LNCAP (cell line): ENCODE measurements around the gene PPP2R5E.

Experiments
- TF ChIP-seq, protein P1 (sequence below): fragments of 450-650 bp; IDR thresholded peaks from 2 replicates; pipeline ENCODE4 v1.5.1; 2017; ENCODE audit warnings: mild to moderate bottlenecking

Gene PPP2R5E

DNA sequence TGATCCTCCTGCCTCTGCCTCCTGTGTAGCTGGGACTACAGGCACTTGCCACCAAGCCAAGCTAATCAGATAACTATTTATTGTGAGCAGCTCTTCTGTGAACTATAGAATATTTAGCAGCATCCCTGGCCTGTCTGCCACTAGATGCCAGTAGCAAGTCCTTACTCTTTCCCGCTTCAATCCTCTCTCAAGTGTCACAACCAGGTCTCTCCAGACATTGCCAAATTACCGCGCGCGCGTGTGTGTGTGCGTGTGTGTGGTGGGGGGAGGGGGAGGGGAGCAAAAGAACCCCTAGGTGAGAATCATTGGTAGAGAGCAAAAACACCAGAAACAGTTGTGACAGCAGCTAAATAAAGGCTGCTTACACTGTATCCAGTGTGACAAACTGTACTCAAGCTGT is 49.9 kb downstream of the PPP2R5E start:
- TF ChIP-seq, protein P1, sequence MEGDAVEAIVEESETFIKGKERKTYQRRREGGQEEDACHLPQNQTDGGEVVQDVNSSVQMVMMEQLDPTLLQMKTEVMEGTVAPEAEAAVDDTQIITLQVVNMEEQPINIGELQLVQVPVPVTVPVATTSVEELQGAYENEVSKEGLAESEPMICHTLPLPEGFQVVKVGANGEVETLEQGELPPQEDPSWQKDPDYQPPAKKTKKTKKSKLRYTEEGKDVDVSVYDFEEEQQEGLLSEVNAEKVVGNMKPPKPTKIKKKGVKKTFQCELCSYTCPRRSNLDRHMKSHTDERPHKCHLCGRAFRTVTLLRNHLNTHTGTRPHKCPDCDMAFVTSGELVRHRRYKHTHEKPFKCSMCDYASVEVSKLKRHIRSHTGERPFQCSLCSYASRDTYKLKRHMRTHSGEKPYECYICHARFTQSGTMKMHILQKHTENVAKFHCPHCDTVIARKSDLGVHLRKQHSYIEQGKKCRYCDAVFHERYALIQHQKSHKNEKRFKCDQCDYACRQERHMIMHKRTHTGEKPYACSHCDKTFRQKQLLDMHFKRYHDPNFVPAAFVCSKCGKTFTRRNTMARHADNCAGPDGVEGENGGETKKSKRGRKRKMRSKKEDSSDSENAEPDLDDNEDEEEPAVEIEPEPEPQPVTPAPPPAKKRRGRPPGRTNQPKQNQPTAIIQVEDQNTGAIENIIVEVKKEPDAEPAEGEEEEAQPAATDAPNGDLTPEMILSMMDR = no peak; the same call in 1 of the 2 replicates

- TF ChIP-seq, protein P1 = no peak
Measured at GRCh38 chr14:63492391-63492790, 50.8 kb downstream of the PPP2R5E start.

DNA sequence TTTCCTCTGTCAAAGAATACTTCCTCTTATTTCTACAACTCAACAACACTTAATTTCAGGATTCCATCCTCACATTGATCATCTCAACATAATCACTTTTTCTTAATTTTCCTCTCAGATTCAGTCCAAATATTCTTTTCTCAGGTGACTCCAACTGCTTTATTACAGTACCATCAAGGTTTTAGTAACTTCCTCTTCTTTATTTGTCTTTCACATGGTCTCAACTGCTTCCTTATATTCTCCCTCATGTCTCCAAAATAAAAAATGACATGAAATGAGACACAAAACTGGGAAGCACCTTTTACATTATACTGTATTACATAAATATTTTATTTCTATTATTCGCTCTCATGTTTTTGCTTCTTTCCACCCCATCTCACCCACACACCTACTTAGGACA is 55.5 kb downstream of the PPP2R5E start:
- TF ChIP-seq, protein P1 = no peak

DNA sequence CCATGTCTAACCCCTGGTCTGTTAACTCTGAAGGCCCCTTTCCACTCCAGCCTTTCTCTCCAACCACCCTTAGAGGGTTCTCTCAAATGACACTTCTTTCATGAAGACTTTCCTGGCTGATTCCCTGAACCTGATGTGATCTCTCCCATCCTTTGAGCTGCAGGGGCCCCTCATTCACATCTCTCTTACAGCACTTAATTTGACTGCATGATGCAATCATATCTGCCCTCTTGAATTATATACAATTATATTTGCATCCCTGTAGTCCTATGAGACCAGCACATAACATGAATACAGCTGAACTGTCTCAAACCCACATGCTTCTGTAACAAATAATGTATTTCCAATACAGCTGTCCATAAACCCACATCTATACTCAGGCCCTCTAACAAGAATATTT is 56.4 kb downstream of the PPP2R5E start:
- TF ChIP-seq, protein P1 = no peak

GRCh38 chr14:63483315-63483714 is 59.9 kb downstream of the PPP2R5E start:
- TF ChIP-seq, protein P1 = no peak

DNA sequence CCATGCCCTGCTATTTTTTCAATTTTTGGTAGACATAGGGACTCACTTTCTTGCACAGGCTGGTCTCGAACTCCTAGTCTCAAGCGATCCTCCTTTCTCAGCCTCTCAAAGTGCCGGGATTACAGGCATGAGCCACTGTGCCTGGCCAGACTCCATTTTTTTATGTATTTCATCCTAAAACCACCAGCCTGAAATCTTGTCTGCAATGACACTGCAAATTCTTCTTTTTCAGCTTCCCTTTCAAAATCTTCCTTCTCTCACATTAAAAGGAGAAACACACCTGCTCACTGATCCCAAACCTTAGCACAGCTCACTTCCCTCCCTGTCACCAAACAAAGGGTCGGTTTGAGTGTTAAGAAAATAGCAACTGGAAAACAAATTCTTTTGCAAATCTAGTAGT is 62.6 kb downstream of the PPP2R5E start:
- TF ChIP-seq, protein P1 = no peak

GRCh38 chr14:63478437-63478852 is 64.7 kb downstream of the PPP2R5E start:
- TF ChIP-seq, protein P1 = no peak

DNA sequence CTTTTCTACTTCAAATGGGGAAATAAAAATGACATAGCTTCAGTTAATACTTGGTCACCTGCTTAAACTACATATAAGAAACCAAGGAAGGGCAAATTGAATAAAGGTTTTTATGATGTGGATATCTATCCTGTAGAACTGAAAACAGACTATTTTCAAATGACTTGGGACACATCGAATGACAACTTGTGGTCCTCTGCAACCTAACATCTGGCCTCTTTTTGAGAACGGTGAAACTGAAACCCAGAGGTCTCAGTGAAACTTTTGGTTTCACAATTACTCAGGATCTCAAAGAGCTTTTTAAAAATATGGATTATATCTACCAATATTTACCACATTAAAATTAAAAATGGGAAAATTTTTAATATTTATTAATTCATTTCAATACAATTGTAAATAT is 65.2 kb downstream of the PPP2R5E start:
- TF ChIP-seq, protein P1 = no peak
